Islet precursor cell (in vitro differentiated cells): Measurements from ENCODE around the gene CCDC141.

ENCODE experiments used
- DNase-seq: peaks from one replicate; pipeline ENCODE4 v3.0.0-alpha.2; 2018

The CCDC141 gene

DNA sequence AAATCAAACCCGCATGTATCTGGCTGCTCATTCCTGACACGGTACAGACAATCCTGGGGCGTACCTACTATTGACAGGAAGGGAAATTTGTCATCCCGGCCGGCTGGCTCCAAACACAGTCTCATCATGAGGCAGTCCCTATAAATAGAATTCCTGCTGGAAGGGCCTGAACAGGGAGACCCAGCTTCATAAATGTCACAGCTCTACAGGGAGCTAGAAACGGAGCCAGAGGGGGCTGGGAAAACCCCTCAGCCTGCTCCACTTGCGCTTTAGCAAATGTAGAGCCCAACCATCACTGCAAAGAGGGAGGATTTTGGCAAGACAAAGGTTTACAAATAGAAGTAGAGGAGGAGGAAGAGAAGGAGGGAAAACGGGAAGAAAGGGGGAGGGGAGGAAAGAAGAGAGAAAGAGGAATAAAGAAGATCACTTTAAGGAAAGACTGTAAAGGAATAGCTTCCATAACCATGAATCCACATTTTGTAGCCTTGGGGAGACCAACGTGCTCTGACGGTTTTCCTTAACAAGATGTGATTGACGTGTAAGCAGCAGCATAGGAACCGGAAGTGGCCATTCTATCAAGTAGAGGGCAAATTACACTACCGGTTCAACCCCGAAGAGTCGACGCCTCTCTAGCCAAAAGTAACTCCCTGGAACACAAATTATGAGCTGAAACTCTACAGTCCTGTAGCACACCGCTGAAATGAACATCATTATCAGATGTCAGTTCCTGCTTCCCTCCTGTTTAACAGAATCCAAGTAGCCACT lies 185.9 kb downstream of the CCDC141 start:
- peak; percentile 57 for DNase-seq

DNA sequence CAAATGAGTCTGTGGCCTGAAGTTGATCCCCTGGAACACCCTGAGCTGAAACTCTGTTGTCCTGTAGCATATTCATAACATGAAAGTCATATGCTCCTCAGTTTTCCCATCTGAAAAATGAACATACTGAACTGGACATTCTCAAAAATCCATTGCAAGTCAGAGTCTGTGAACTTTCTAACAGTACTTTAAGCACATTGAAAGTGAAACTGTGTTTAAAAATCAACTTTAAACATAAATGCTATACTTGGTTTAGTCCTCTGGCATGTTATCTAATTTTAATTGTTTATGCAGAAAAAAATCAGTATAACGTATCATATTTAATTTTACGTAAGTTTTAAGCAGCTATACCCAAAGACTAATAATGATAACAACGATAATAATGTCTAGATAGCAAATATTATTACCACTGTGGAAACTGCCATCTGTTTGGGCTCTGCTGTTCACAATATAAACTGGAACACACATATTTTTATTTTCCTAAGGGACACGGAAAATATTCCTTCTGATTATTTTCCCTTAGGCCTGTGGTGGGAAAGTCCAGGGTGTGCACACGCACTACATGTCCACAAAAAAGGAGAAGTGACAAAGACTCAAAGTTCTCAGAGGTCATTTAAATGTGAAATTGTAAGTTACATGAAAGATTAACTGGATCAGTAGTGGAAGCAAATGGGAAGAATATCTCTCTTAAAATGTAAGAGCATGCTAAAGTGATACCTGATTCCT lies 186.6 kb downstream of the CCDC141 start:
- no peak for DNase-seq

DNA sequence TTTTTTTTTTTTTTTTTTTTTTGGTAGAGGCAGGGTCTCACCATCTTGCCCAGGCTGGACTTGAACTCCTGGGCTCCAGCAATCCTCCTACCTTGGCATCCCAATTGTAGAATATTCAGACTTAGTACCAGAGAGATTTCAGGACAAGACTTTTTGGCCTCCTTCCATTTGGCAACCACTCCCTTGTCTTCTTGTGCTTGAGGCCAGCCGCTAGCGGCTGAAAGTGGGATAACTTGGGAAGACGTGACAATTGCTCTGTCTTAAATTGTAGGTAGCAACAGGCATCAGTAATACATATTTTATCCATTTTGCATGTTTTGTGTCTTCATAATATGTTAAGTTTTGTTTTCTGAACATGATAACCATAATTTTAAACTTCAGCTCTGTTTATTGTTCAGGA lies 189.4 kb downstream of the CCDC141 start:
- DNase-seq: no peak

DNA sequence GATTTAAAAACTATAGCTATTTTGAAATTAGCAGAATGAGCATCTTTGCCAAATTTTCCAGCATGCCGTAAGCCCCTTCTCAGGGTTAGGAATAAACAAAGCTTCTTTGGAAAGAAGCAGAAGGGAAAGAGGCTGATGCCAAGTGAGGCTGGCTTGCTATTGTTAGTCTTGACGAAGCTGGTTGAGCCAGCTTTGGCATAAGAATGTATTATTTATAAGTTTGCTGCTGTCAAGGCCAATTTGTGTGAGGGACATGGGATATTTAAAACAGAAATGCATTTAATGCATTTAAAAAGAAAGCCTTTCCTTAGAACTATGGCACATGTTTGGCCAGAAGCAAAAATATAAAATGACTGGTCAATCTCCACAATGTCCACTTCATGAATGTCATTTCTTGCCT lies 190.2 kb downstream of the CCDC141 start:
- DNase-seq: no peak

GRCh38 chr2:178858896-178859625 lies 190.9 kb downstream of the CCDC141 start:
- DNase-seq: no peak

GRCh38 chr2:178855151-178855550 lies 194.8 kb downstream of the CCDC141 start:
- DNase-seq: no peak

- no peak for DNase-seq
Measured at GRCh38 chr2:178848335-178848734, 201.6 kb downstream of the CCDC141 start.

GRCh38 chr2:178846458-178846802 lies 203.5 kb downstream of the CCDC141 start:
- DNase-seq: no peak

- no peak for DNase-seq
Measured at GRCh38 chr2:178845566-178846457, 204.1 kb downstream of the CCDC141 start.

DNA sequence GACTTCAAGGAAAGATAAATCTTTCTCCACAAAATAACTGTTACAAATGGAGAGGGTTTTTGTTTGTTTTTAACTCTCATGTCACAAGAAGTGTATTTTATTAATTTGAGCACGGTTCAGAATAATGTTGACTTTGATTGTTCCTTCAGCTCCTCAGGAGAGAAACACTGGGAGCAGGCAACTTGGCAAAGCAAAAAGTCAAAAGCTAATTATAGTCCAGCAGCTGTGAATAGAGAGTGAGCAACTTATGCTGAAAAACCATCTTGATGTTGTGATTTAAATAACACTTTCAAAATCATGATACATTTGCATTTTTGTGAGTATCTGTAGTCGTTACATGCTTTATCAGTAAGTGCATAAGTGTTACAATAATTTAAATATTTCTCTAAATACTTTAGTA lies 205.2 kb downstream of the CCDC141 start:
- DNase-seq: no peak

- no peak for DNase-seq
Measured at GRCh38 chr2:178844269-178844668, 205.7 kb downstream of the CCDC141 start.

- no peak for DNase-seq
Measured at GRCh38 chr2:178843697-178844096, 206.2 kb downstream of the CCDC141 start.

DNA sequence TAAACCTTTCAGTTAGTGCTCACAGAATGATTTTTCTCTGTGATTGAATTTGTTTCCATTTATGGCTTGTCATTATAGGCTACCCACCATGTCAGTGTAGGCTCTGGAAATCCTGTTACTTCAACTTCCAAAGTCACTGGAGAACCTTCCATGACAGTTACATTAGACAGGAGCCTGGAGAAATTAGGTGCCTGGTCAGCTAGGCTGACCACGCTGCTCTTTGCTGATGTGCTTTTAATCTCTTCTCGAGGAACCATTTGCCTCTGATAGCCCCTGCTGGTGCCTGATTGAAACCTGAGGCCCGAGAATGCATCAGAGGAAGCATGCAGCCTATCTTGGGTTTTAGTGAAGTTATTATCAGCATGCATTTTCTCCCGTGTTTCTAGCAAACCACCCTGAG lies 213.1 kb downstream of the CCDC141 start:
- DNase-seq: peak; percentile 74

GRCh38 chr2:178834086-178834485 lies 215.9 kb downstream of the CCDC141 start:
- no peak for DNase-seq

DNA sequence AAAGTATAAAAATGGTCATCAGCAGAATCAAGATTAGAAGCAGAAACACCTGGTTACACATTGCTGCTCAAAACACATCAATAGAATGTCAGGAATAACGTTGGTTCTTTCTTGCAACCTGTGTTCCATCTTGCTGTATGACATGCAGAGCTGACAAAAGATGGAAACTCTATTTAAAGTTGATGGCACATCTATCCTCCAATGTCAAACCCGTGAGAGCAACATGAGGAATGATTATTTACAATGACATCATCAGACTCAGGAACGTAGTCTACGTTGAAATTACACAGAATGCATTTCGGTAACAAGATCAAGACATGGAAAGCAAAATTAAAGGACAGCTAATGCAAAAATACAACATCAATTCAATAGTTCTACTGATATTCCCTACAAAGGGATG lies 216.6 kb downstream of the CCDC141 start:
- DNase-seq: no peak

DNA sequence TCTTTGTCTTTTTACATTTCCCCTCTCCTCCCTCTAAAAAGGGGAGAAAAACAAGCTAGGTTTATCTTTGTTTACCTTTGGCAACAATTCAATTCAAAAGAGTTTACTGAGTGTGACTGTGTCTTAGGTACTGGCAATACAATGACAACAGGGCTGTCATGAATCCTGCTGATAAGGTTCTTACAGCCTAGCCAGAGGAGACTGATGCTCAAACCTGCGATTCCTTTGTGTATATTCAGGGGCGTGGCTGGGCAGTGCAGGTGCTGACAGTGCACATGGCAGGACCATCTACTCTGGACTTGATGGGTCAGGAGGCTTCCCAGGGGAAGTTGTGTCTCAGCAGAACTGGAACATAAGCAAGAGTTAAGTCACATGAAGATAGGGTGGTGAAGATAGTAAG lies 219.5 kb downstream of the CCDC141 start:
- DNase-seq: no peak

GRCh38 chr2:178829981-178830380 lies 220.0 kb downstream of the CCDC141 start:
- DNase-seq: no peak

DNA sequence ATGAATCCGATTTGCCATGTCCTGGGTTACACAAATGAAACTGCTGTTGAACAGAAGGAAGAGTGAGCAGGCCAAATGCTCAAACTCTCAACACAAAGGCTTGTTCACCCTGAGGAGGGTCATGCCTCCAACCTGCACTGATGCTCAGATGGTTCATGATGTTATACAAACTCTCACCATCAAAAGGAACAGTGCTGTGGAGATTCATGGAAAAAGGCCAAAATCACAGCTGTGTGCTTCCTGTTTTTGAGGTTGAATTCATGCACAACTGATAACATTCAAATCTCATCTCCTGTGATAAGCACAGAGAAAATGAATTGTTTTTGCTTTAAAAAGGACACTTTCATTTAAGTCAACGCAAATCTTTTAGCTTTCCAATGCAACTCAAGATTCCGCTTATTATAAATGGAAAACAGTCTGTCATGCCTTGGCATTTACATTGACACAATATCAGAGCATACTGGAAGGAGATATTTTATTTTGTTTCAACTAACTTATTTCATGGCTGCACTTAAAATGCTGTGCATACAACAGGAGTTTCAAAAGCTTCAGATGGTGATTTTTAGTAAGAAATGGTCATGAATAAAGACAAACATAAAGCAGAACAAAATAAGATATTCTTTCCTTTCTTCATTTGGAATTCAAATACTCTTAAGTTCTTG lies 220.5 kb downstream of the CCDC141 start:
- DNase-seq: no peak

GRCh38 chr2:178828486-178828881 lies 221.5 kb downstream of the CCDC141 start:
- no peak for DNase-seq

- DNase-seq: no peak
Measured at GRCh38 chr2:178827739-178828485, 222.0 kb downstream of the CCDC141 start.

DNA sequence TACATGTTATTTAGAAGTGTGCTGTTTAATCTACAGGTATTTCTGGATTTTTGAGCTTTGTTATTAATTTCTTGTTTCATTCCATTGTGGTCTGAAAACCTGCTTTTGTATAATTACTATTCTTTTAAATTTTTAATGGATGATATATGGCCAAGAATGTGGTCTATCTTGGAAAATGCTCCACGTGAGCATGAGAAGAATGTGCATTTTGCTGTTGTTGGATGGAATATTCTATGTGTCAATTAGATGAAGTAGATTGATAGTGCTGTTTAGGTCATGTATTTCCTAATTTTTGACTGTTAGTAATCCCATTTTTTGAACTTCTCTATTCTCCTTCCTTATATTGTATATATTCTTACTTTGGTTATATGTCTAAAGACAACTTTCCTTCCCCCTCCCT lies 222.8 kb downstream of the CCDC141 start:
- no peak for DNase-seq

DNA sequence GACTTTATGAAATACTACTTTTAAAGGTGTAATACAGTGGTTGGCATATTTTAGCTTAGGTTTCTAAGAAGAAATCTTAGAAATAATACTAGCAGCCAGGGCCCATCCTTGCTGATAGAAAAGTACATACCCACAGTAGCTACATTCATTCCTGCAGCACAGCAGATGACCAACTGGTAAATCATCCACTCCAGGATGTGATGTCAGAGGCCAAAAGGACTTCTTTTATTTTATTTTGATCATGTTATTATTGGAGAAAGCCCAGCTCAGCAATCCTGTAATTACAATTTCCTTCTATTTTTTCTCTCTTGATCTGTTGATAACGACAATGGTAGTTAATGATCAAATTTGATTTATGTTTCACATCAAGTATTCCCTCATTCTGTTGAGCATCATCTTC lies 224.8 kb downstream of the CCDC141 start:
- no peak for DNase-seq
